Endothelial cell of umbilical vein (primary cell): ENCODE data around the gene ZIC1. TPM values are rescaled to one million over a fixed set of nuclear protein-coding genes. Genes with fewer than 3 reads are reported as not detected.

Experiments
- BruUV-seq: library from RNA; stranded (reverse); fragments of 400-500 nt; replicated peaks from 2 replicates; lab custom pipeline; 2021; lab: Mats Ljungman, UMichigan
- CTCF ChIA-PET: fragments of 300-600, 350-600 bp; sonication (Branson Sonifier 250); formaldehyde crosslinking; loops from one replicate; lab custom pipeline; 2021; ENCODE audit warnings: antibody characterized with exemption, inconsistent platforms; lab: Charles Lee
- POLR2A ChIA-PET: fragments of 300-600, 350-600 bp; sonication (Branson Sonifier 250); formaldehyde crosslinking; loops from one replicate; lab custom pipeline; 2021; ENCODE audit warnings: antibody characterized with exemption, inconsistent platforms; lab: Charles Lee
- DNase-seq: peaks from one replicate; pipeline ENCODE4 v3.0.0-alpha.2; 2011; ENCODE audit warnings: low read depth, low spot score
- FAIRE-seq: peaks from 2 replicates; lab custom pipeline; 2011; peaks lifted over from hg19 to GRCh38; lab: Jason Lieb, UNC
- H2AFZ ChIP-seq: 2 replicates; pipeline ENCODE4 v1.6.0; 2012; ENCODE audit warnings: low read depth, low read length, control low read depth, inconsistent platforms
- H3K27ac ChIP-seq: 2 replicates; pipeline ENCODE4 v1.5.1; 2011; ENCODE audit warnings: low read depth, mild to moderate bottlenecking, control low read depth, low read length, moderate library complexity; ENCODE audit not compliant: insufficient read depth
- H3K27me3 ChIP-seq, 2 experiments: 2 replicates each; pipeline versions ENCODE4 v1.6.0 to v1.6.1; 2011; ENCODE audit warnings: low read length in 2 of 2, mixed read lengths in 1 of 2; ENCODE audit not compliant: control insufficient read depth in 2 of 2, insufficient read depth in 2 of 2
- H3K36me3 ChIP-seq, 2 experiments: 2 replicates in 1 of 2; 3 replicates in 1 of 2; pipeline ENCODE4 v1.5.1; 2011; ENCODE audit warnings: low read length in 2 of 2, mild to moderate bottlenecking in 1 of 2, moderate library complexity in 1 of 2; ENCODE audit not compliant: control insufficient read depth in 2 of 2, insufficient read depth in 2 of 2; ENCODE audit errors: extremely low read depth in 1 of 2
- H3K4me1 ChIP-seq: 3 replicates; pipeline ENCODE4 v1.5.1; 2011; ENCODE audit warnings: mild to moderate bottlenecking, low read length; ENCODE audit not compliant: control insufficient read depth, insufficient read depth; ENCODE audit errors: extremely low read depth
- H3K4me2 ChIP-seq: 2 replicates; pipeline ENCODE4 v1.6.1; 2011; ENCODE audit warnings: low read length, control low read depth, mixed read lengths; ENCODE audit not compliant: insufficient read depth
- H3K4me3 ChIP-seq, 3 experiments: fragments of 200-600 bp in 1 of 3; sonication (generic), shearing (Covaris generic) in 1 of 3; replicated peaks in 1 of 3; 2 replicates each; pipeline ENCODE4 v1.5.1; 2011 to 2016; ENCODE audit warnings: control low read depth in 3 of 3, low read length in 3 of 3, mild to moderate bottlenecking in 2 of 3, inconsistent platforms in 1 of 3, low read depth in 1 of 3, moderate library complexity in 1 of 3; ENCODE audit not compliant: insufficient read depth in 1 of 3
- H3K79me2 ChIP-seq: 2 replicates; pipeline ENCODE4 v1.6.0; 2012; ENCODE audit warnings: low read length, inconsistent platforms; ENCODE audit not compliant: control insufficient read depth, insufficient read depth
- H3K9ac ChIP-seq: replicated peaks from 2 replicates; pipeline ENCODE3; 2011; ENCODE audit warnings: low read length, control low read depth; ENCODE audit not compliant: insufficient read depth; ENCODE audit errors: extremely low read depth
- H3K9me1 ChIP-seq: replicated peaks from 3 replicates; pipeline ENCODE4 v1.6.0; 2011; ENCODE audit warnings: mild to moderate bottlenecking, low read length; ENCODE audit not compliant: control insufficient read depth, insufficient read depth; ENCODE audit errors: extremely low read depth
- H3K9me3 ChIP-seq: replicated peaks from 2 replicates; pipeline ENCODE4 v1.5.1; 2012; ENCODE audit warnings: low read length, inconsistent platforms; ENCODE audit not compliant: control insufficient read depth, insufficient read depth
- H4K20me1 ChIP-seq: replicated peaks from 2 replicates; pipeline ENCODE3; 2011; ENCODE audit warnings: mild to moderate bottlenecking, low read length; ENCODE audit not compliant: control insufficient read depth, insufficient read depth; ENCODE audit errors: extremely low read depth
- CTCF ChIP-seq, 2 donors: IDR thresholded peaks; 1 replicate in 1 of 2; 2 replicates in 1 of 2; pipeline ENCODE4 v1.5.1; 2011; ENCODE audit warnings: low read length in 2 of 2, mild to moderate bottlenecking in 2 of 2, moderate library complexity in 2 of 2, control low read depth in 1 of 2, inconsistent platforms in 1 of 2, low read depth in 1 of 2; ENCODE audit not compliant: insufficient read depth in 1 of 2; ENCODE audit errors: extremely low read depth in 1 of 2
- EZH2 ChIP-seq: IDR thresholded peaks from 2 replicates; pipeline ENCODE4 v1.6.1; 2012; ENCODE audit warnings: borderline replicate concordance, low read depth, mild to moderate bottlenecking, moderate library complexity, low read length, inconsistent platforms; ENCODE audit not compliant: severe bottlenecking
- FOS ChIP-seq: IDR thresholded peaks from 2 replicates; pipeline ENCODE4 v1.6.1; 2011; ENCODE audit warnings: mild to moderate bottlenecking, low read length, moderate library complexity, borderline replicate concordance; ENCODE audit not compliant: insufficient read depth
- GATA2 ChIP-seq: IDR thresholded peaks from 2 replicates; pipeline ENCODE4 v1.7.0; 2011; ENCODE audit warnings: low read depth, mild to moderate bottlenecking, moderate library complexity, mixed read lengths, low read length; ENCODE audit not compliant: insufficient read length, insufficient read depth
- JUN ChIP-seq: IDR thresholded peaks from 2 replicates; pipeline ENCODE4 v1.6.1; 2011; ENCODE audit warnings: borderline replicate concordance, low read depth; ENCODE audit not compliant: insufficient read length, insufficient read depth
- MAX ChIP-seq: IDR thresholded peaks from 2 replicates; pipeline ENCODE4 v1.6.1; 2011; ENCODE audit not compliant: insufficient read depth, insufficient read length
- MYC ChIP-seq: IDR thresholded peaks from one replicate; pipeline ENCODE4 v1.6.1; 2011; ENCODE audit warnings: mild to moderate bottlenecking, low read depth, low read length
- POLR2A ChIP-seq: IDR thresholded peaks from 2 replicates; pipeline ENCODE4 v1.6.1; 2012; ENCODE audit warnings: low read depth, mild to moderate bottlenecking, control low read depth, low read length
- POLR2AphosphoS5 ChIP-seq: IDR thresholded peaks from 2 replicates; pipeline ENCODE4 v1.6.1; 2012; ENCODE audit warnings: low read depth, mild to moderate bottlenecking, control low read depth, low read length, moderate library complexity; ENCODE audit not compliant: insufficient read depth
- dilution Hi-C: fragments of 300-500 bp; cut with MboI; formaldehyde crosslinking; loops from one replicate; pipeline ENCODE4 v1.15.0; 2019; ENCODE audit warnings: low sequenced_read_pairs; ENCODE audit not compliant: extremely low pct_ligation_motif_present
- intact Hi-C: fragments of 100-400 bp; cut with micrococcal nuclease; formaldehyde crosslinking; loops from one replicate; pipeline ENCODE4 v1.10.0; 2022
- polyA plus RNA-seq, 4 experiments: library from polyadenylated mRNA; depleted of rRNA in 3 of 4; stranded (reverse) in 3 of 4; unstranded in 1 of 4; fragments of >200 nt; gene quantifications; 2 replicates each; pipeline versions ENCODE4 v1.2.1 to v1.2.3, GENCODE V29; 2011 to 2012; ENCODE audit warnings: missing spikeins in 1 of 4
- total RNA-seq: library from RNA; stranded (reverse); gene quantifications from 2 replicates; pipeline ENCODE4 v1.2.3, GENCODE V29; 2021

The ZIC1 gene
- total and polyA plus RNA-seq, 2 donors (not counting 3 experiments of a cell fraction or from before 2014, with no cell fraction given), result not detected

- Histone ChIP-seq H3K36me3 (no peaks in the 10 kb centered on the region), H3K9me3 (no peaks in the 10 kb centered on the region), H3K4me3 (no peak overlapping the region), H3K27ac (no peak overlapping the region), H3K4me2 (no peak overlapping the region), H4K20me1 (no peaks in the 10 kb centered on the region), H3K79me2 (no peaks in the 10 kb centered on the region), H3K9me1 (no peaks in the 10 kb centered on the region), H3K4me1 (no peaks in the 10 kb centered on the region), H3K9ac (no peak overlapping the region), H2AFZ (no peak overlapping the region), H3K27me3 (peaks cover 2 to 13% of the 10 kb centered on the region in 2 experiments)
- BruUV-seq, result no TSS peak
- DNase-seq (no peak), FAIRE-seq (no peak)
- intact Hi-C loops (no loop called here), dilution Hi-C loops (no loop called here)
- ChIA-PET CTCF (interaction anchor here (1.2 kb wide), 1 partner anchor 14 kb away, joined by 5 read pairs; no protein-coding TSS in a partner anchor), POLR2A (no interaction called here)
- TF ChIP-seq POLR2AphosphoS5, result no peak
- TF ChIP-seq POLR2A, result no peak
- TF ChIP-seq JUN, result no peak
- no peak for TF ChIP-seq MYC
- no peak for TF ChIP-seq MAX
- TF ChIP-seq EZH2, result no peak
- no peak for TF ChIP-seq GATA2
- no peak for TF ChIP-seq FOS
- no peak for TF ChIP-seq CTCF (IDR thresholded peaks at IDR 0.05; ENCODE audit: extremely low read depth in 1 of 2, insufficient read depth in 1 of 2, low read depth in 1 of 2, low read length in 2 of 2)
These were observed 50.0 kb downstream of the ZIC1 start for GRCh38 chr3:147458995-147459704.
